RWPE2 (cell line): Measurements from ENCODE around the gene RGMB.

ENCODE experiments used
- ATAC-seq: fragments of 200-7000 bp; cut with Tn5 transposase; 3 replicates; pipeline ENCODE4 v1.9.1; 2021; ENCODE audit warnings: low read depth
- DNase-seq: peaks from one replicate; pipeline ENCODE4 v3.0.0-alpha.2; 2020; ENCODE audit warnings: low spot score
- H3K27ac ChIP-seq: fragments of 450-650 bp; 2 replicates; pipeline ENCODE4 v1.5.1; 2017; ENCODE audit warnings: mild to moderate bottlenecking; ENCODE audit not compliant: poor library complexity, severe bottlenecking
- H3K27me3 ChIP-seq: fragments of 250-450 bp; sonication (Bioruptor Pico); 2 replicates; pipeline ENCODE4 v1.5.1; 2021; ENCODE audit warnings: mild to moderate bottlenecking, moderate library complexity; ENCODE audit not compliant: insufficient read depth, poor library complexity, severe bottlenecking
- H3K36me3 ChIP-seq: fragments of 250-450 bp; sonication (Bioruptor Pico); 2 replicates; pipeline ENCODE4 v1.5.1; 2020; ENCODE audit warnings: low read depth, mild to moderate bottlenecking, moderate library complexity
- H3K4me1 ChIP-seq: fragments of 250-450 bp; sonication (Bioruptor Pico); 2 replicates; pipeline ENCODE4 v1.5.1; 2021; ENCODE audit warnings: mild to moderate bottlenecking, moderate library complexity; ENCODE audit not compliant: insufficient read depth, poor library complexity, severe bottlenecking
- H3K4me3 ChIP-seq: fragments of 250-450 bp; sonication (Bioruptor Pico); 2 replicates; pipeline ENCODE4 v1.5.1; 2021; ENCODE audit warnings: mild to moderate bottlenecking, moderate library complexity; ENCODE audit not compliant: severe bottlenecking
- H3K9me3 ChIP-seq: fragments of 250-450 bp; sonication (Bioruptor Pico); 2 replicates; pipeline ENCODE4 v1.5.1; 2021; ENCODE audit warnings: mild to moderate bottlenecking, moderate library complexity; ENCODE audit not compliant: severe bottlenecking
- CTCF ChIP-seq: fragments of 450-650 bp; IDR thresholded peaks from one replicate; pipeline ENCODE4 v1.5.1; 2017; ENCODE audit warnings: mild to moderate bottlenecking, moderate library complexity; ENCODE audit not compliant: poor library complexity, severe bottlenecking

RGMB gene

GRCh38 chr5:98777295-98777694 lies 3.8 kb downstream of the RGMB start:
- ATAC-seq (no peak), DNase-seq (no peak)
- Histone ChIP-seq H3K9me3 (no peaks in the 10 kb centered on the region), H3K27me3 (no peaks in the 10 kb centered on the region), H3K4me1 (peaks cover 42% of the 10 kb centered on the region), H3K36me3 (peaks cover 78% of the 10 kb centered on the region), H3K4me3 (no peak overlapping the region), H3K27ac (peak overlapping the region; percentile 73)
- no peak for TF ChIP-seq CTCF

DNA sequence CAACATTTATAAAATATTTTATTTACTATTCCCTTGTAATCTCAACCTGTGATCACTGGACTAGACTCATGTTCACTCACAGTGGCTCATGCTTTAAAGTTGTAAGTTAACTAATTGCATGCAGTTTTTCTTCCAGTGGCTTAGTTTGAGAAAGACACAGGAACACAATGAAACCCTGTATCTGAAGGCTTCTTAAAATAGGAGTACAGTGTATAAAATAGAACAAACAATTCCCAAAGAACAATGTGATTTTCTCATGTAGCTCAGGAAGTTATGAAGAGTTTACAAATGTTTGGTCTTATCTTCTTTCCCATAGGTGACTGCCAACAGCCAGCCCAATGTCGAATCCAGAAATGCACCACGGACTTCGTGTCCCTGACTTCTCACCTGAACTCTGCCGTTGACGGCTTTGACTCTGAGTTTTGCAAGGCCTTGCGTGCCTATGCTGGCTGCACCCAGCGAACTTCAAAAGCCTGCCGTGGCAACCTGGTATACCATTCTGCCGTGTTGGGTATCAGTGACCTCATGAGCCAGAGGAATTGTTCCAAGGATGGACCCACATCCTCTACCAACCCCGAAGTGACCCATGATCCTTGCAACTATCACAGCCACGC lies 5.9 kb downstream of the RGMB start:
- H3K4me1 ChIP-seq = peaks cover 39% of the 10 kb centered on the region
- no peaks in the 10 kb centered on the region for H3K27me3 ChIP-seq
- H3K4me3 ChIP-seq = no peak overlapping the region
- DNase-seq (no peak), ATAC-seq (no peak)
- H3K9me3 ChIP-seq = no peaks in the 10 kb centered on the region
- H3K36me3 ChIP-seq = peaks cover 94% of the 10 kb centered on the region
- no peak for TF ChIP-seq CTCF
- no peak overlapping the region for H3K27ac ChIP-seq

DNA sequence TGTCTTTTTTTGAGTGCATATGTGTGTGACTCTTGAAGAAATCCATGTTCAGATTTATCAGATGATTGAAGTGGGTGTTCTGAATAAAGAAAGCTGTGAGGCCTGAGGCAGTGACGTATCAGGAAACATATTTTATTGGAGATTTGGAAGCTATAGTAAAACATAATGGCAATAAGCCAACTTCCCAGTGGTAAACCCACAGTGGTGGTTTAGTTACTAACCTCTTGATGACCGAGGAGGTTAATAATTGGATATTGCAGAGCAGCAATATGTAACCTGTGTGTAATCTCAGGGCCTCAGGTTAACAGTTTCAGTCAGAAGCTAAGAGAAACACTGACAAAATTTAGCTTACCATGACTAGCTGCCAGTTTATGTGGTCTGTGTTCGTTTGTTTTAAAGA lies 6.9 kb downstream of the RGMB start:
- H3K27ac ChIP-seq = no peak overlapping the region
- H3K4me3 ChIP-seq = no peak overlapping the region
- no peak for TF ChIP-seq CTCF
- DNase-seq = no peak
- H3K4me1 ChIP-seq = peaks cover 47% of the 10 kb centered on the region
- peaks cover 94% of the 10 kb centered on the region for H3K36me3 ChIP-seq
- no peaks in the 10 kb centered on the region for H3K9me3 ChIP-seq
- ATAC-seq = no peak
- no peaks in the 10 kb centered on the region for H3K27me3 ChIP-seq

DNA sequence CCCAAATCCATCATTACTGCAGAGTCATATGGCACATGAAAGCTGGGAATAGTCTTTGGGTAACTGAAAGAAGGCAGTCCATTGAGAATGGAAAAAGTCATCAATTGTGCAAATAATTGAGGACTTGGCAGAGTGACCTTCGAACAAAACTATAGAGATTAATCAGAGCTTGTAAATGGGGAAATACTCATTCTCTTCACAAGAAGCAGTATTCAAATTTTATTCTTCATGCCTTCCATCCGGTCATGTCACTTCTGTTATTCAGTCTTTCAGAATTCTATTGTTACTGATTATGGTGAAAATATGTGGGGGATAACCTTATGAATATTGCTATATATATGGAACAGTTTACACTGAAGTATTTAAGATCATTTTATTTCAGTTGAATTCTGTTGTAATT lies 8.1 kb downstream of the RGMB start:
- Histone ChIP-seq H3K9me3 (no peaks in the 10 kb centered on the region), H3K4me3 (no peak overlapping the region), H3K36me3 (peaks cover 94% of the 10 kb centered on the region), H3K27ac (no peak overlapping the region), H3K4me1 (peaks cover 49% of the 10 kb centered on the region), H3K27me3 (no peaks in the 10 kb centered on the region)
- no peak for TF ChIP-seq CTCF
- DNase-seq (no peak), ATAC-seq (no peak)

GRCh38 chr5:98781964-98782363 lies 8.5 kb downstream of the RGMB start:
- no peak overlapping the region for H3K4me3 ChIP-seq
- no peak overlapping the region for H3K27ac ChIP-seq
- no peak for ATAC-seq
- peaks cover 97% of the 10 kb centered on the region for H3K36me3 ChIP-seq
- H3K27me3 ChIP-seq = no peaks in the 10 kb centered on the region
- no peak for TF ChIP-seq CTCF
- no peaks in the 10 kb centered on the region for H3K9me3 ChIP-seq
- DNase-seq = no peak
- H3K4me1 ChIP-seq = peaks cover 50% of the 10 kb centered on the region
